WTC11 (cell line): ENCODE data around the gene ERP29. TPM values are rescaled to one million over a fixed set of nuclear protein-coding genes. Genes with fewer than 3 reads are reported as not detected.

Source experiments
- ATAC-seq: fragments of 200-7000 bp; cut with Tn5 transposase; 2 replicates; pipeline ENCODE4 v1.10.0; 2021; ENCODE audit warnings: mild to moderate bottlenecking, moderate library complexity
- CTCF ChIA-PET: fragments of 300-600 bp; sonication (Branson Sonifier 250); formaldehyde crosslinking; loops from one replicate; lab custom pipeline; 2021; ENCODE audit warnings: antibody characterized with exemption; lab: Charles Lee
- POLR2A ChIA-PET: fragments of 350-600 bp; sonication (Branson Sonifier 250); formaldehyde crosslinking; loops from one replicate; lab custom pipeline; 2021; ENCODE audit warnings: antibody characterized with exemption; lab: Charles Lee
- DNase-seq: peaks from one replicate; pipeline ENCODE4 v3.0.0; 2021; ENCODE audit warnings: low spot score
- H3K27ac Mint-ChIP-seq: 2 replicates; pipeline ENCODE4 v1.8.0; 2021; ENCODE audit warnings: mixed read lengths
- H3K27me3 Mint-ChIP-seq: 2 replicates; pipeline ENCODE4 v1.8.0; 2021; ENCODE audit warnings: low read depth, mild to moderate bottlenecking, moderate library complexity, mixed read lengths
- H3K36me3 Mint-ChIP-seq: 2 replicates; pipeline ENCODE4 v1.8.0; 2021; ENCODE audit warnings: mixed read lengths
- H3K4me1 Mint-ChIP-seq: 2 replicates; pipeline ENCODE4 v1.8.0; 2022; ENCODE audit warnings: mixed read lengths
- H3K4me3 Mint-ChIP-seq: 2 replicates; pipeline ENCODE4 v1.8.0; 2021; ENCODE audit warnings: mild to moderate bottlenecking, moderate library complexity, mixed read lengths
- H3K9me3 Mint-ChIP-seq: 2 replicates; pipeline ENCODE4 v1.8.0; 2021; ENCODE audit warnings: mixed read lengths
- ESRRA ChIP-seq: sonication (generic); formaldehyde crosslinking; IDR thresholded peaks from 2 replicates; pipeline ENCODE4 v1.8.1; 2022; ENCODE audit warnings: mild to moderate bottlenecking, missing genetic modification reagents, borderline replicate concordance
- ETV6 ChIP-seq: sonication (generic); formaldehyde crosslinking; IDR thresholded peaks from 2 replicates; pipeline ENCODE4 v1.8.1; 2022; ENCODE audit warnings: mild to moderate bottlenecking, missing genetic modification reagents
- FOXK1 ChIP-seq: sonication (generic); formaldehyde crosslinking; IDR thresholded peaks from 2 replicates; pipeline ENCODE4 v1.8.0; 2022; ENCODE audit warnings: mild to moderate bottlenecking, moderate library complexity, missing genetic modification reagents
- FOXP1 ChIP-seq: sonication (generic); formaldehyde crosslinking; IDR thresholded peaks from 2 replicates; pipeline ENCODE4 v1.8.0; 2022; ENCODE audit warnings: missing genetic modification reagents, mild to moderate bottlenecking, moderate library complexity, borderline replicate concordance
- GABPB1 ChIP-seq: sonication (generic); formaldehyde crosslinking; IDR thresholded peaks from 2 replicates; pipeline ENCODE4 v1.8.1; 2023; ENCODE audit warnings: mild to moderate bottlenecking, missing genetic modification reagents
- GRHL2 ChIP-seq: fragments of 250-450 bp; sonication (Bioruptor Pico); IDR thresholded peaks from 2 replicates; pipeline ENCODE4 v1.8.0; 2022; ENCODE audit warnings: mild to moderate bottlenecking, moderate library complexity; ENCODE audit not compliant: insufficient replicate concordance, severe bottlenecking
- MYBL2 ChIP-seq: sonication (generic); formaldehyde crosslinking; IDR thresholded peaks from 2 replicates; pipeline ENCODE4 v1.8.1; 2023; ENCODE audit warnings: mild to moderate bottlenecking, moderate library complexity, missing genetic modification reagents
- NFATC4 ChIP-seq: fragments of 250-450 bp; sonication (Bioruptor Pico); IDR thresholded peaks from 2 replicates; pipeline ENCODE4 v1.9.0; 2021; ENCODE audit warnings: mild to moderate bottlenecking
- NFE2L1 ChIP-seq: sonication (generic); formaldehyde crosslinking; IDR thresholded peaks from 2 replicates; pipeline ENCODE4 v1.8.1; 2023; ENCODE audit warnings: missing genetic modification reagents
- NFYB ChIP-seq: sonication (generic); formaldehyde crosslinking; conservative IDR thresholded peaks from 2 replicates; pipeline ENCODE4 v1.8.0; 2022; ENCODE audit warnings: low read depth, missing genetic modification reagents
- NR1H2 ChIP-seq: sonication (generic); formaldehyde crosslinking; IDR thresholded peaks from 2 replicates; pipeline ENCODE4 v1.9.0; 2021; ENCODE audit warnings: mild to moderate bottlenecking, moderate library complexity, missing genetic modification reagents
- NR2C2 ChIP-seq: sonication (generic); formaldehyde crosslinking; IDR thresholded peaks from 2 replicates; pipeline ENCODE4 v1.8.0; 2022; ENCODE audit warnings: mild to moderate bottlenecking, missing genetic modification reagents
- PRRX2 ChIP-seq: fragments of 250-450 bp; sonication (Bioruptor Pico); IDR thresholded peaks from 2 replicates; pipeline ENCODE4 v1.8.0; 2021; ENCODE audit warnings: mild to moderate bottlenecking
- RELA ChIP-seq: sonication (generic); formaldehyde crosslinking; IDR thresholded peaks from 2 replicates; pipeline ENCODE4 v1.8.1; 2022; ENCODE audit warnings: missing genetic modification reagents, mild to moderate bottlenecking, borderline replicate concordance
- SMAD4 ChIP-seq: sonication (generic); formaldehyde crosslinking; IDR thresholded peaks from 2 replicates; pipeline ENCODE4 v1.8.0; 2022; ENCODE audit warnings: mild to moderate bottlenecking, missing genetic modification reagents
- SOX15 ChIP-seq: fragments of 250-450 bp; sonication (Bioruptor Pico); IDR thresholded peaks from 2 replicates; pipeline ENCODE4 v1.9.0; 2021; ENCODE audit warnings: mild to moderate bottlenecking
- SP1 ChIP-seq: sonication (generic); formaldehyde crosslinking; conservative IDR thresholded peaks from 2 replicates; pipeline ENCODE4 v1.8.1; 2022; ENCODE audit warnings: missing genetic modification reagents
- TCF7 ChIP-seq: sonication (generic); formaldehyde crosslinking; IDR thresholded peaks from 2 replicates; pipeline ENCODE4 v1.8.0; 2022; ENCODE audit warnings: mild to moderate bottlenecking, low read depth, missing genetic modification reagents, moderate library complexity
- TEAD1 ChIP-seq: sonication (generic); formaldehyde crosslinking; IDR thresholded peaks from 2 replicates; pipeline ENCODE4 v1.8.0; 2022; ENCODE audit warnings: mild to moderate bottlenecking, missing genetic modification reagents
- TEAD4 ChIP-seq: sonication (generic); formaldehyde crosslinking; IDR thresholded peaks from 2 replicates; pipeline ENCODE4 v1.8.0; 2022; ENCODE audit warnings: mild to moderate bottlenecking, missing genetic modification reagents
- ZBTB21 ChIP-seq: sonication (generic); formaldehyde crosslinking; IDR thresholded peaks from 2 replicates; pipeline ENCODE4 v1.8.1; 2023; ENCODE audit warnings: mild to moderate bottlenecking, missing genetic modification reagents, borderline replicate concordance
- ZNF396 ChIP-seq: fragments of 250-450 bp; sonication (Bioruptor Pico); IDR thresholded peaks from 2 replicates; pipeline ENCODE4 v1.8.0; 2021; ENCODE audit warnings: mild to moderate bottlenecking, moderate library complexity, borderline replicate concordance
- ZNF423 ChIP-seq: fragments of 250-450 bp; sonication (Bioruptor Pico); IDR thresholded peaks from 2 replicates; pipeline ENCODE4 v2.1.2; 2022; ENCODE audit warnings: mild to moderate bottlenecking, moderate library complexity
- total RNA-seq: library from RNA; stranded (reverse); gene quantifications from 3 replicates; pipeline ENCODE4 v1.2.3, GENCODE V29; 2021
- TF ChIP-seq, protein P1 (sequence below): sonication (generic); formaldehyde crosslinking; IDR thresholded peaks from 2 replicates; pipeline ENCODE4 v1.8.1; 2022; ENCODE audit warnings: low read depth, mild to moderate bottlenecking, moderate library complexity, missing genetic modification reagents, borderline replicate concordance
- TF ChIP-seq, protein P2 (sequence below): sonication (generic); formaldehyde crosslinking; IDR thresholded peaks from 2 replicates; pipeline ENCODE4 v1.8.0; 2023; ENCODE audit warnings: missing genetic modification reagents, mild to moderate bottlenecking, borderline replicate concordance
- TF ChIP-seq, protein P3 (sequence below): fragments of 200-600 bp; IDR thresholded peaks from 2 replicates; pipeline ENCODE4 v1.8.0; 2022; ENCODE audit warnings: antibody characterized with exemption

Gene ERP29
- total RNA-seq, 1 experiment from 2014 or later = 162 TPM

DNA sequence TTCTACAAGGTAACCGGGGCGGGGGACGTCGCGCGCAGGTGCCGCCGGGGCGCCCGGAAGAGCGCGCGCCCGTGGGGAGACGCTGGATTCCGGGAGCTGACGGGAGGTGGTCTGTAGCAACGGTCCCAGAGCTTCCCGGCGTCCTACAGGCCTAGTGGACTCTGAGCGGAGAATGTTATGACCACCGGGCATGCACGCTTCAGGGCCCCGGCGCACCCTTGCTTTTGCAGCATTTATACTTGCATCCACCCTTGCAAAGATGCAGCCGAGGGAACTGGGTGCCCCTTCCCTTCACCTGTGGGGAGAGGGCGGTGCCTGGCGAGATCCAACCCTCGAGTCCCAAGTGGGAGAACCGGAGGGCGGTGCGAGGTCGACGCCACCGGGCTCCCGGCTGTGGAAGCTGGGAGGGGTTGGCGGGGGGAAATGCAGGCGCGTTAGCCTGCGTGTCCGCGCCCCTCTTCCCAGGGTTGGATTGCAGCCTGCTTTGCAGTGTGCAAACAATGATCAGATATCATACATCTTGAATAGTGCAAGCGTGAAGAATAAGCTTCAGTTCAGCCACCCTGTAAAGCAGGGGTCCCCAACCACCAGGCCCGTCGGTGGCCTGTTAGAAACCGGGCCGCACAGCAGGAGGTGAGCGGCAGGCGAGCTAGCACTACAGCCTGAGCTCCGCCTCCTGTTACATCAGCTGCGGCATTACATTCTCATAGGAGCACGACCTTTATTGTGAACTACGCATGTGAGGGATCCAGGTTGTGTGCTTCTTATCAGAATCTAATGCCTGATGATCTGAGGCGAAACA is 576 bp downstream of the ERP29 start (continued):
- TF ChIP-seq GABPB1 (peak; percentile 98), RELA (CRISPR knock-in tag) (no peak), ZNF423 (CRISPR knock-in tag) (peak; percentile 62; the same call in 1 of the 2 replicates), NFE2L1 (CRISPR knock-in tag) (no peak), SP1 (CRISPR knock-in tag) (no peak; the same call in 1 of the 2 replicates), NFYB (CRISPR knock-in tag) (no peak), ZNF396 (CRISPR knock-in tag) (no peak), TEAD1 (CRISPR knock-in tag) (no peak; the same call in 1 of the 2 replicates), GRHL2 (CRISPR knock-in tag) (no peak), ETV6 (CRISPR knock-in tag) (0 out of 2 replicates have a peak, but pooled peaks have one; percentile 25), TEAD4 (no peak), ESRRA (CRISPR knock-in tag) (0 out of 2 replicates have a peak, but pooled peaks have one; percentile 27), NR1H2 (no peak), FOXK1 (0 out of 2 replicates have a peak, but pooled peaks have one; percentile 61), SMAD4 (CRISPR knock-in tag) (no peak; the same call in 1 of the 2 replicates), NR2C2 (CRISPR knock-in tag) (no peak)
- TF ChIP-seq, protein P1, sequence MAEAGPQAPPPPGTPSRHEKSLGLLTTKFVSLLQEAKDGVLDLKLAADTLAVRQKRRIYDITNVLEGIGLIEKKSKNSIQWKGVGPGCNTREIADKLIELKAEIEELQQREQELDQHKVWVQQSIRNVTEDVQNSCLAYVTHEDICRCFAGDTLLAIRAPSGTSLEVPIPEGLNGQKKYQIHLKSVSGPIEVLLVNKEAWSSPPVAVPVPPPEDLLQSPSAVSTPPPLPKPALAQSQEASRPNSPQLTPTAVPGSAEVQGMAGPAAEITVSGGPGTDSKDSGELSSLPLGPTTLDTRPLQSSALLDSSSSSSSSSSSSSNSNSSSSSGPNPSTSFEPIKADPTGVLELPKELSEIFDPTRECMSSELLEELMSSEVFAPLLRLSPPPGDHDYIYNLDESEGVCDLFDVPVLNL (CRISPR knock-in tag) = no peak
- TF ChIP-seq, protein P2, sequence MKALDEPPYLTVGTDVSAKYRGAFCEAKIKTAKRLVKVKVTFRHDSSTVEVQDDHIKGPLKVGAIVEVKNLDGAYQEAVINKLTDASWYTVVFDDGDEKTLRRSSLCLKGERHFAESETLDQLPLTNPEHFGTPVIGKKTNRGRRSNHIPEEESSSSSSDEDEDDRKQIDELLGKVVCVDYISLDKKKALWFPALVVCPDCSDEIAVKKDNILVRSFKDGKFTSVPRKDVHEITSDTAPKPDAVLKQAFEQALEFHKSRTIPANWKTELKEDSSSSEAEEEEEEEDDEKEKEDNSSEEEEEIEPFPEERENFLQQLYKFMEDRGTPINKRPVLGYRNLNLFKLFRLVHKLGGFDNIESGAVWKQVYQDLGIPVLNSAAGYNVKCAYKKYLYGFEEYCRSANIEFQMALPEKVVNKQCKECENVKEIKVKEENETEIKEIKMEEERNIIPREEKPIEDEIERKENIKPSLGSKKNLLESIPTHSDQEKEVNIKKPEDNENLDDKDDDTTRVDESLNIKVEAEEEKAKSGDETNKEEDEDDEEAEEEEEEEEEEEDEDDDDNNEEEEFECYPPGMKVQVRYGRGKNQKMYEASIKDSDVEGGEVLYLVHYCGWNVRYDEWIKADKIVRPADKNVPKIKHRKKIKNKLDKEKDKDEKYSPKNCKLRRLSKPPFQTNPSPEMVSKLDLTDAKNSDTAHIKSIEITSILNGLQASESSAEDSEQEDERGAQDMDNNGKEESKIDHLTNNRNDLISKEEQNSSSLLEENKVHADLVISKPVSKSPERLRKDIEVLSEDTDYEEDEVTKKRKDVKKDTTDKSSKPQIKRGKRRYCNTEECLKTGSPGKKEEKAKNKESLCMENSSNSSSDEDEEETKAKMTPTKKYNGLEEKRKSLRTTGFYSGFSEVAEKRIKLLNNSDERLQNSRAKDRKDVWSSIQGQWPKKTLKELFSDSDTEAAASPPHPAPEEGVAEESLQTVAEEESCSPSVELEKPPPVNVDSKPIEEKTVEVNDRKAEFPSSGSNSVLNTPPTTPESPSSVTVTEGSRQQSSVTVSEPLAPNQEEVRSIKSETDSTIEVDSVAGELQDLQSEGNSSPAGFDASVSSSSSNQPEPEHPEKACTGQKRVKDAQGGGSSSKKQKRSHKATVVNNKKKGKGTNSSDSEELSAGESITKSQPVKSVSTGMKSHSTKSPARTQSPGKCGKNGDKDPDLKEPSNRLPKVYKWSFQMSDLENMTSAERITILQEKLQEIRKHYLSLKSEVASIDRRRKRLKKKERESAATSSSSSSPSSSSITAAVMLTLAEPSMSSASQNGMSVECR (CRISPR knock-in tag) = no peak; the same call in 1 of the 2 replicates

DNA sequence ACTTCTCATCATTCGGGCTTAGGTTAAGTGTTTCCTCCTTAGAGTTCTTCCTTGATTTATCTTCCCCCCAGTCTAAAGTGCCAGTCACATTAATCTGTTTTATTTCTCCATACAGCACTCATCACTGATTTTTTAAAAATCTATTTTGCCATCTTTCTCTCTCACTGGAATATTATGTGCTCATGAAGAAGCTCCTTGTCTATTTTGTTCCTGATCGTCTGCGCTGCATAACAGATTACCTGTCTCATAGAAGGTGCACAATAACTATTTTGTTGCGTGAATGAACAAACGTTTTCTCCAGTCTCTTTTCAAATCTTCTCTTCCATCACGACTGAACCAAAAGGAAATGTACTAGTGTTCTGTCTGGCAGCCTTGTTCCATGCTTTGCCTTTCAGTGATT is 2.7 kb downstream of the ERP29 start:
- TF ChIP-seq ZBTB21 (CRISPR knock-in tag) = no peak
- H3K27me3 Mint-ChIP-seq = no peaks in the 10 kb centered on the region
- H3K36me3 Mint-ChIP-seq = peaks cover 29% of the 10 kb centered on the region
- H3K4me3 Mint-ChIP-seq = peak overlapping the region; percentile 34
- ATAC-seq = no peak
- no peak for DNase-seq
- POLR2A ChIA-PET = interaction anchor here (1.0 kb wide), 1 partner anchor 201 kb away, joined by 3 read pairs; no protein-coding TSS in a partner anchor
- CTCF ChIA-PET = no interaction called here
- peaks cover 9% of the 10 kb centered on the region for H3K9me3 Mint-ChIP-seq
- peak overlapping the region; percentile 45; the same call in 1 of the 2 replicates for H3K27ac Mint-ChIP-seq
- peaks cover 22% of the 10 kb centered on the region for H3K4me1 Mint-ChIP-seq

DNA sequence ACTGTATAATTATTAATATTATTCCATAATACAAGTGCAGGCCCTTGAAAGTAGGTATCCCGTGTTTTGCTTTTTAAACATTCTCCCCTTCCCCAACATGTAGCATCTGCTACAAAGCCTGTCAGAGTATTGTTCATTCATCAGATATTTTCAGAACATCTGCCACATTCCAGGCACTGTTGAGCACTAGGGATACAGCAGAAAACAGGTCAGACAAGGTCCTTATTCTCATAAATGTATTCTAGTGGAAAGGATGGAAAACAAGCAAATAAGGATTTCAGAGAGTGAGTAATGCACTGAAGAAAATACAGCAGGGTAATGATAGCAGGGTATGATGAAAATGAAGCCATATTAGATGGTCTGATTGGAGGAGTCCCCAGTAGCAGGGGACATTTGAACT is 3.8 kb downstream of the ERP29 start:
- Mint-ChIP-seq H3K36me3 (peaks cover 33% of the 10 kb centered on the region), H3K27ac (peak overlapping the region; percentile 82; the same call in 1 of the 2 replicates), H3K4me1 (peaks cover 13% of the 10 kb centered on the region), H3K27me3 (no peaks in the 10 kb centered on the region), H3K4me3 (no peak overlapping the region), H3K9me3 (peaks cover 9% of the 10 kb centered on the region)
- CTCF ChIA-PET = no interaction called here
- POLR2A ChIA-PET = no interaction called here
- ATAC-seq (no peak), DNase-seq (no peak)
- TF ChIP-seq FOXP1 (CRISPR knock-in tag) (no peak), MYBL2 (CRISPR knock-in tag) (no peak), TCF7 (no peak), GABPB1 (no peak), NFATC4 (CRISPR knock-in tag) (no peak), PRRX2 (CRISPR knock-in tag) (no peak), NFE2L1 (CRISPR knock-in tag) (no peak), FOXK1 (no peak), SOX15 (no peak)
- TF ChIP-seq, protein P1 (CRISPR knock-in tag) = no peak
- TF ChIP-seq, protein P3, sequence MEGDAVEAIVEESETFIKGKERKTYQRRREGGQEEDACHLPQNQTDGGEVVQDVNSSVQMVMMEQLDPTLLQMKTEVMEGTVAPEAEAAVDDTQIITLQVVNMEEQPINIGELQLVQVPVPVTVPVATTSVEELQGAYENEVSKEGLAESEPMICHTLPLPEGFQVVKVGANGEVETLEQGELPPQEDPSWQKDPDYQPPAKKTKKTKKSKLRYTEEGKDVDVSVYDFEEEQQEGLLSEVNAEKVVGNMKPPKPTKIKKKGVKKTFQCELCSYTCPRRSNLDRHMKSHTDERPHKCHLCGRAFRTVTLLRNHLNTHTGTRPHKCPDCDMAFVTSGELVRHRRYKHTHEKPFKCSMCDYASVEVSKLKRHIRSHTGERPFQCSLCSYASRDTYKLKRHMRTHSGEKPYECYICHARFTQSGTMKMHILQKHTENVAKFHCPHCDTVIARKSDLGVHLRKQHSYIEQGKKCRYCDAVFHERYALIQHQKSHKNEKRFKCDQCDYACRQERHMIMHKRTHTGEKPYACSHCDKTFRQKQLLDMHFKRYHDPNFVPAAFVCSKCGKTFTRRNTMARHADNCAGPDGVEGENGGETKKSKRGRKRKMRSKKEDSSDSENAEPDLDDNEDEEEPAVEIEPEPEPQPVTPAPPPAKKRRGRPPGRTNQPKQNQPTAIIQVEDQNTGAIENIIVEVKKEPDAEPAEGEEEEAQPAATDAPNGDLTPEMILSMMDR = no peak
